ENCODE measurements around the gene RERE.

DNA sequence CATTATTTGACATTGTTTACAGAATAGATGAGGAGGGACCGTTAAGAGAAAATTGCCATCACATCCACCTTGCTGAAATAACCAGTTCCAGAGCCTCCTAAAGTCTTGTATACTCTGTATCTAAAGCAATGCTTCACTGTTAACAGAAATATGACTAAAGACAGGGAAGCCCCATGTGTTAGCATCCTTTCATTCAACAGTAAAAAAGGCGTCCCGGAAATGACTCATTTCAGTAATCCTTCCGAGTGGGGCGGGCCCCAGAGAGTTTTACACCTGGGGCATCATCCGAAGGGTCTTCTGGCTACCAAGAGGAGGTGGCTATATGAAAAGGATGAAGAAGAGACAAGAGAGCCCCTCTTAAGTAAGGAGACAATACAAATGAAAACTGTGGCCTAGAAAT lies 272.4 kb downstream of the RERE start:
- no peak for TF ChIP-seq SP3 (tag by site-specific recombination; IDR thresholded peaks at IDR 0.05)
- no peak for TF ChIP-seq ZNF560 (tag by site-specific recombination; IDR thresholded peaks at IDR 0.05; ENCODE audit: borderline replicate concordance)
- TF ChIP-seq, protein P1, sequence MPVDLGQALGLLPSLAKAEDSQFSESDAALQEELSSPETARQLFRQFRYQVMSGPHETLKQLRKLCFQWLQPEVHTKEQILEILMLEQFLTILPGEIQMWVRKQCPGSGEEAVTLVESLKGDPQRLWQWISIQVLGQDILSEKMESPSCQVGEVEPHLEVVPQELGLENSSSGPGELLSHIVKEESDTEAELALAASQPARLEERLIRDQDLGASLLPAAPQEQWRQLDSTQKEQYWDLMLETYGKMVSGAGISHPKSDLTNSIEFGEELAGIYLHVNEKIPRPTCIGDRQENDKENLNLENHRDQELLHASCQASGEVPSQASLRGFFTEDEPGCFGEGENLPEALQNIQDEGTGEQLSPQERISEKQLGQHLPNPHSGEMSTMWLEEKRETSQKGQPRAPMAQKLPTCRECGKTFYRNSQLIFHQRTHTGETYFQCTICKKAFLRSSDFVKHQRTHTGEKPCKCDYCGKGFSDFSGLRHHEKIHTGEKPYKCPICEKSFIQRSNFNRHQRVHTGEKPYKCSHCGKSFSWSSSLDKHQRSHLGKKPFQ (tag by site-specific recombination; IDR thresholded peaks at IDR 0.05): no peak
- TF ChIP-seq WT1 (tag by site-specific recombination; IDR thresholded peaks at IDR 0.05): no peak
- TF ChIP-seq, protein P2, sequence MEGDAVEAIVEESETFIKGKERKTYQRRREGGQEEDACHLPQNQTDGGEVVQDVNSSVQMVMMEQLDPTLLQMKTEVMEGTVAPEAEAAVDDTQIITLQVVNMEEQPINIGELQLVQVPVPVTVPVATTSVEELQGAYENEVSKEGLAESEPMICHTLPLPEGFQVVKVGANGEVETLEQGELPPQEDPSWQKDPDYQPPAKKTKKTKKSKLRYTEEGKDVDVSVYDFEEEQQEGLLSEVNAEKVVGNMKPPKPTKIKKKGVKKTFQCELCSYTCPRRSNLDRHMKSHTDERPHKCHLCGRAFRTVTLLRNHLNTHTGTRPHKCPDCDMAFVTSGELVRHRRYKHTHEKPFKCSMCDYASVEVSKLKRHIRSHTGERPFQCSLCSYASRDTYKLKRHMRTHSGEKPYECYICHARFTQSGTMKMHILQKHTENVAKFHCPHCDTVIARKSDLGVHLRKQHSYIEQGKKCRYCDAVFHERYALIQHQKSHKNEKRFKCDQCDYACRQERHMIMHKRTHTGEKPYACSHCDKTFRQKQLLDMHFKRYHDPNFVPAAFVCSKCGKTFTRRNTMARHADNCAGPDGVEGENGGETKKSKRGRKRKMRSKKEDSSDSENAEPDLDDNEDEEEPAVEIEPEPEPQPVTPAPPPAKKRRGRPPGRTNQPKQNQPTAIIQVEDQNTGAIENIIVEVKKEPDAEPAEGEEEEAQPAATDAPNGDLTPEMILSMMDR (tag by site-specific recombination; IDR thresholded peaks at IDR 0.05): no peak
- no peak for TF ChIP-seq YY1 (tag by site-specific recombination; IDR thresholded peaks at IDR 0.05)
- no peak for TF ChIP-seq TRIM28 (IDR thresholded peaks at IDR 0.05; ENCODE audit: borderline replicate concordance, low read length)
- TF ChIP-seq ZNF670 (tag by site-specific recombination; IDR thresholded peaks at IDR 0.05; ENCODE audit: low read depth): no peak
- TF ChIP-seq KLF16 (tag by site-specific recombination; IDR thresholded peaks at IDR 0.05): no peak
- TF ChIP-seq, protein P3, sequence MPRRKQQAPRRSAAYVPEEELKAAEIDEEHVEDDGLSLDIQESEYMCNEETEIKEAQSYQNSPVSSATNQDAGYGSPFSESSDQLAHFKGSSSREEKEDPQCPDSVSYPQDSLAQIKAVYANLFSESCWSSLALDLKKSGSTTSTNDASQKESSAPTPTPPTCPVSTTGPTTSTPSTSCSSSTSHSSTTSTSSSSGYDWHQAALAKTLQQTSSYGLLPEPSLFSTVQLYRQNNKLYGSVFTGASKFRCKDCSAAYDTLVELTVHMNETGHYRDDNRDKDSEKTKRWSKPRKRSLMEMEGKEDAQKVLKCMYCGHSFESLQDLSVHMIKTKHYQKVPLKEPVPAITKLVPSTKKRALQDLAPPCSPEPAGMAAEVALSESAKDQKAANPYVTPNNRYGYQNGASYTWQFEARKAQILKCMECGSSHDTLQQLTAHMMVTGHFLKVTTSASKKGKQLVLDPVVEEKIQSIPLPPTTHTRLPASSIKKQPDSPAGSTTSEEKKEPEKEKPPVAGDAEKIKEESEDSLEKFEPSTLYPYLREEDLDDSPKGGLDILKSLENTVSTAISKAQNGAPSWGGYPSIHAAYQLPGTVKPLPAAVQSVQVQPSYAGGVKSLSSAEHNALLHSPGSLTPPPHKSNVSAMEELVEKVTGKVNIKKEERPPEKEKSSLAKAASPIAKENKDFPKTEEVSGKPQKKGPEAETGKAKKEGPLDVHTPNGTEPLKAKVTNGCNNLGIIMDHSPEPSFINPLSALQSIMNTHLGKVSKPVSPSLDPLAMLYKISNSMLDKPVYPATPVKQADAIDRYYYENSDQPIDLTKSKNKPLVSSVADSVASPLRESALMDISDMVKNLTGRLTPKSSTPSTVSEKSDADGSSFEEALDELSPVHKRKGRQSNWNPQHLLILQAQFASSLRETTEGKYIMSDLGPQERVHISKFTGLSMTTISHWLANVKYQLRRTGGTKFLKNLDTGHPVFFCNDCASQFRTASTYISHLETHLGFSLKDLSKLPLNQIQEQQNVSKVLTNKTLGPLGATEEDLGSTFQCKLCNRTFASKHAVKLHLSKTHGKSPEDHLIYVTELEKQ (tag by site-specific recombination; IDR thresholded peaks at IDR 0.05; ENCODE audit: borderline replicate concordance): no peak
- no peak for TF ChIP-seq ZNF530 (tag by site-specific recombination; IDR thresholded peaks at IDR 0.05; ENCODE audit: low read depth)
- TF ChIP-seq, protein P4, sequence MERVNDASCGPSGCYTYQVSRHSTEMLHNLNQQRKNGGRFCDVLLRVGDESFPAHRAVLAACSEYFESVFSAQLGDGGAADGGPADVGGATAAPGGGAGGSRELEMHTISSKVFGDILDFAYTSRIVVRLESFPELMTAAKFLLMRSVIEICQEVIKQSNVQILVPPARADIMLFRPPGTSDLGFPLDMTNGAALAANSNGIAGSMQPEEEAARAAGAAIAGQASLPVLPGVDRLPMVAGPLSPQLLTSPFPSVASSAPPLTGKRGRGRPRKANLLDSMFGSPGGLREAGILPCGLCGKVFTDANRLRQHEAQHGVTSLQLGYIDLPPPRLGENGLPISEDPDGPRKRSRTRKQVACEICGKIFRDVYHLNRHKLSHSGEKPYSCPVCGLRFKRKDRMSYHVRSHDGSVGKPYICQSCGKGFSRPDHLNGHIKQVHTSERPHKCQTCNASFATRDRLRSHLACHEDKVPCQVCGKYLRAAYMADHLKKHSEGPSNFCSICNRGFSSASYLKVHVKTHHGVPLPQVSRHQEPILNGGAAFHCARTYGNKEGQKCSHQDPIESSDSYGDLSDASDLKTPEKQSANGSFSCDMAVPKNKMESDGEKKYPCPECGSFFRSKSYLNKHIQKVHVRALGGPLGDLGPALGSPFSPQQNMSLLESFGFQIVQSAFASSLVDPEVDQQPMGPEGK (tag by site-specific recombination; IDR thresholded peaks at IDR 0.05): no peak
- no peak for TF ChIP-seq ZSCAN30 (tag by site-specific recombination; IDR thresholded peaks at IDR 0.05)

All from HEK293 (cell line).